Myocyte (in vitro differentiated cells): ENCODE measurements around the gene AGBL1. TPM values are rescaled to one million over a fixed set of nuclear protein-coding genes. Genes with fewer than 3 reads are reported as not detected.

ENCODE experiments used
- DNase-seq: peaks from one replicate; pipeline ENCODE4 v3.0.0-alpha.2; 2012; ENCODE audit warnings: low read depth
- total RNA-seq: library from RNA; depleted of rRNA; stranded (reverse); fragments of >200 nt; gene quantifications from 2 replicates; pipeline ENCODE4 v1.2.3, GENCODE V29; 2014

AGBL1 gene
- total RNA-seq, 1 donor from 2014 or later = 3.3 TPM

GRCh38 chr15:86689006-86689405 lies 609.3 kb downstream of the AGBL1 start:
- DNase-seq = no peak

- peak; percentile 26 for DNase-seq
These were observed 610.9 kb downstream of the AGBL1 start for GRCh38 chr15:86690566-86690965.

- DNase-seq = peak; percentile 4
These were observed 611.5 kb downstream of the AGBL1 start for GRCh38 chr15:86691091-86691663.

- DNase-seq = no peak
These were observed 621.4 kb downstream of the AGBL1 start for GRCh38 chr15:86700864-86701610.

GRCh38 chr15:86701611-86701963 lies 621.9 kb downstream of the AGBL1 start:
- no peak for DNase-seq

GRCh38 chr15:86706813-86707212 lies 627.1 kb downstream of the AGBL1 start:
- DNase-seq = no peak

- DNase-seq = no peak
These were observed 631.8 kb downstream of the AGBL1 start for GRCh38 chr15:86711476-86711875.

- no peak for DNase-seq
These were observed 634.6 kb downstream of the AGBL1 start for GRCh38 chr15:86714241-86714640.

GRCh38 chr15:86725628-86726027 lies 646.0 kb downstream of the AGBL1 start:
- DNase-seq = no peak

- no peak for DNase-seq
These were observed 655.8 kb downstream of the AGBL1 start for GRCh38 chr15:86735247-86736040.

GRCh38 chr15:86741917-86742316 lies 662.2 kb downstream of the AGBL1 start:
- DNase-seq = no peak

- peak; percentile 40 for DNase-seq
These were observed 663.7 kb downstream of the AGBL1 start for GRCh38 chr15:86743283-86743903.

- no peak for DNase-seq
These were observed 664.6 kb downstream of the AGBL1 start for GRCh38 chr15:86744198-86744780.

- DNase-seq = no peak
These were observed 671.4 kb downstream of the AGBL1 start for GRCh38 chr15:86751116-86751515.

- DNase-seq = no peak
These were observed 675.2 kb downstream of the AGBL1 start for GRCh38 chr15:86754846-86755245.

GRCh38 chr15:86756688-86757087 lies 677.0 kb downstream of the AGBL1 start:
- peak; percentile 5 for DNase-seq

- DNase-seq = no peak
These were observed 680.3 kb downstream of the AGBL1 start for GRCh38 chr15:86759800-86760523.

- no peak for DNase-seq
These were observed 683.2 kb downstream of the AGBL1 start for GRCh38 chr15:86762874-86763273.

GRCh38 chr15:86764021-86764420 lies 684.4 kb downstream of the AGBL1 start:
- no peak for DNase-seq

GRCh38 chr15:86765281-86765680 lies 685.6 kb downstream of the AGBL1 start:
- DNase-seq = no peak
